Left hindlimb (tissue), 1 donor: ENCODE data around the gene HOXC9.

Experiments
- DNase-seq: peaks from one replicate; pipeline ENCODE4 v3.0.0-alpha.2; 2018

Gene HOXC9

DNA sequence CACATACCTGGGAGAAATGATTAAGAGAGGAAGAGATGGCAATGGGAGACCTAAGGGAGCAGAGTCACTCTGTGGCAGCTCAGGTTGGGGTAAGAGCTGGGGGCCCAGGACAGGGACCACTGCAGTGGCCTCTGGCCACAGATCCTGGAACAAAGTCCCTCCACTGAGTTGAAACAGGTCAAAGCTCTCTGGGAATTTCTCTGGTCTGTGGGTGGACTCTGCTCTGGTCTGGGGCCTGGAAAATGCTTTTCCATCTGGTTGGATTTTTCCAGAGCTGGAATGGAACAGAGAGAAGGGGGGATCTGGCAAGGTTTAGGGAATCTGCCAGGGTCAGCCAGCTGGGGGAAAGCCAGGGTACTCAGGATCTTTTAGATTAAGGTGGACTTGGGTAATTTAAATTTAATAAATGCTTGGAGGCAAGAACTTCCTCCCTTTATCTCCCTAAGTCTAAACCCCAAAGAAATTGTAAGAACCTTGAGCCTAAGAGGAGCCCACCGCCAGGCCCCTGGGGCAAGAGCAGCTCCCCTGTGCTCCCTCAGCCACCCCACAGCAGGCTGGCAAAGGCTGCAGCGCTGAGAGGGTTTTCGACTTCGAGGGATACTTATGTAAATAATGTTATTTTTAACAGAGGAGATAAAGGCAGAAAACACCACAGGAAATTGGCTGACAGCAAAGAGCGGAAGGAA is 11.3 kb upstream of the HOXC9 start:
- peak; percentile 40 for DNase-seq

DNA sequence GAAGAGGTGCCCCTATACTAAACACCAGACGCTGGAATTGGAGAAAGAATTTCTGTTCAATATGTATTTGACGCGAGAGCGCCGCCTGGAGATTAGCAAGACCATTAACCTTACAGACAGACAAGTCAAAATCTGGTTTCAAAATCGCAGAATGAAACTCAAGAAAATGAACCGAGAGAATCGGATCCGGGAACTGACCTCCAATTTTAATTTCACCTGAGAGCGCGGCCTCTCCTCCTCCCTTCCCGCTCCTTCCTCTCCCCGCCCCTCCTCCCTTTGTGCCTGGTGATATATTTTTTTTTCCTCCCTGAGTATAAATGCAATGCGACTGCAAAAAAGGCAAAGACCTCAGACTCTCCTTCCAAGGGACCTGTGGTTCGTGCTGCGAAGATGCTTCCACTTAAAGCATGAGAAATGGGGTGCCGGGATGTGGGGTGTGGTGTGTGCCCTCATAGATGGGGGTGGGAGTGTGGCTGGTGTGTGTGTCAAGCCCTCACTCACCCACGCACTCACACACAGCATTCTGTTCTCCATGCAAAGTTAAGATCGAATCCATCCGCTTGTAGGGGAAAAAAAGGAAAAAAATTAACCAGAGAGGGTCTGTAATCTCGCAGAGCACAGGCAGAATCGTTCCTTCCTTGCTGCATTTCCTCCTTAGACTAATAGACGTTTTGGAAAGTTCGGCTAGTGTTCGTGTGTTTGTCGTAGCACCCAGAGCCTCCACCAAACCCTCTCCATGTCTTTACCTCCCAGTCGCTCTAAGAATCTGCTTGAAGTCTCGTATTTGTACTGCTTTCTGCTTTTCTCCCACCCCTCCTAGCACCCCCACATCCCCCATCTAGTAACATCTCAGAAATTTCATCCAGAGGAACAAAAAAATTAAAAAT is 10.5 kb upstream of the HOXC9 start:
- peak; percentile 70 for DNase-seq

DNA sequence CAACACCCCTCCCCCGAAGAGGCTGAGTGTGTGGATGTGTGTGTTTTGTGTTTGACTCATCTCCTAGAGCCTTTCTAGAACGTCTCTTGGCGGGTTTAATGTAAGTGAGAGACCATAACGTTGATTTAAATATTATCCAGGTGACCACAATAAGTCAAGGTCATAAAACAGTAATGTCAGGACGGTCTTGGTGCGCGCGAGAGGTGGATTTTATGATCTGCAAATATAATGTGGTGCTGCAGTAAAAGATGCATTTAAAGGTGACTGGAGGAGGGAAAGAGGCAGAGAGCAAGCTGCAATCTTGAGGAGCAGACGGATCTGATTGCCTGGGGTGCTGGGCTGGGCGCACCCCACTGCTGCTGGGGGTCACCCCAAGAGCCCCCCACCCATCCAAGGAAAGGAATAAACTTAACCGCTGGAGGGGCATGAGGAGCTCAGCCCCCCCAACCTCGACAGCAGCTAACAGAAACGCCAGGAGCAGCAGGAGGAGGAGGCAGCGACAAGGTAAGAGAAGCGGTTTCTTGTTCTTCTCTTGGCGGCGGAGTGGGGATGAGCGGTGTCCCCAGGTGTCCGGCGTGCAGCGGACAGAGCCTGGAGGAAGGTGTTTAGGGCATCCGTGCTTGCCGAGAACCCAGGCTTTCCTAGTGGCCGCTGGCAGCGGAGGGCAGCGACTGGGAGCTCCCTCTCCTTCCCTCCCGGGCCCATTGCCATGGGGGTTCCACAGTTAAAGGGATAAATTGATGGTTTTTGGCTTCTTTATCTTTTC is 9.5 kb upstream of the HOXC9 start:
- no peak for DNase-seq

DNA sequence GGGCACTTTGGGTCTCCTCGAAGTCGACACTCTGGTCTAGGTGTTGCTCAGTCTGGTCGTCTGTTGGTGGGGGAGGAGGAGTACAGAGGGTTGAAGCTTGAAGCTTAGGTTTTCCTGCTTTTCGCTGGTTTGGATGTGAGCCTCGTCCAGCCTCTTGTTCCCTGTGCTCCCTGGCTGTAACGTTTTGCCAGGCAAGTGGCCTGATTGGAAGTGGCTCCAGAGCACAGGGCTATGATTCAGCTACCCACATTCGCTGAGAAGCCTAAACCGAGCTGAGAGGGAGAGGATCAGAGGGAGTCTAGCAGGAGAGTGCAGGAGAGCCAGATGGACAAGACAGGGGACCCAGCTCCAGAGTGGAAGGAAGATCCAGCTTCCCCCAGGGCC is 8.9 kb upstream of the HOXC9 start:
- no peak for DNase-seq

DNA sequence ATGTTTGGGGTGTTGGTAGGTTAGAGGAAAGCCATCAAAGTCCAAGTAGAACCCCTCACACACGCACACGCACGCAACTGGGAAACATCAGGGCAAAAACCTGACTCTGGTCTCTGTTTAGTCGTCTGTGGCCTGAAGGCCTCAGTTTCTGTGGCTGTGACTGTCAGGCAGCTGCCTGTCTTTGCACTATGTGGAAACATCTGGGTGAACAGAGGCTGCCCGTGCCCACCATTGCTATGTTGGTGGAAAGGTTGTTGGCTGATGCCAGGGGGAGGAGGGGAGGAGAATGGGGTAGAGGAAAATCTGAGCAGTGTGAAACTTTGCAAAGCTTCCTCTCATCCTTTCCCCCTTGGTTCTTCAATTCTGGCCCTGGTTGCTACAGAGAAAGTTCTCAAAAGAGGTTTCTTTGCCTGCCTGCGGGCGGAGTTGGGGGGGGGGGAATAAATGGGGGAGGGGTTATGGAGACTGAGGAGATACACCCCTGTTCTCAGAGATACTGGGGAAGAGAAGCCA is 7.5 kb upstream of the HOXC9 start:
- no peak for DNase-seq

DNA sequence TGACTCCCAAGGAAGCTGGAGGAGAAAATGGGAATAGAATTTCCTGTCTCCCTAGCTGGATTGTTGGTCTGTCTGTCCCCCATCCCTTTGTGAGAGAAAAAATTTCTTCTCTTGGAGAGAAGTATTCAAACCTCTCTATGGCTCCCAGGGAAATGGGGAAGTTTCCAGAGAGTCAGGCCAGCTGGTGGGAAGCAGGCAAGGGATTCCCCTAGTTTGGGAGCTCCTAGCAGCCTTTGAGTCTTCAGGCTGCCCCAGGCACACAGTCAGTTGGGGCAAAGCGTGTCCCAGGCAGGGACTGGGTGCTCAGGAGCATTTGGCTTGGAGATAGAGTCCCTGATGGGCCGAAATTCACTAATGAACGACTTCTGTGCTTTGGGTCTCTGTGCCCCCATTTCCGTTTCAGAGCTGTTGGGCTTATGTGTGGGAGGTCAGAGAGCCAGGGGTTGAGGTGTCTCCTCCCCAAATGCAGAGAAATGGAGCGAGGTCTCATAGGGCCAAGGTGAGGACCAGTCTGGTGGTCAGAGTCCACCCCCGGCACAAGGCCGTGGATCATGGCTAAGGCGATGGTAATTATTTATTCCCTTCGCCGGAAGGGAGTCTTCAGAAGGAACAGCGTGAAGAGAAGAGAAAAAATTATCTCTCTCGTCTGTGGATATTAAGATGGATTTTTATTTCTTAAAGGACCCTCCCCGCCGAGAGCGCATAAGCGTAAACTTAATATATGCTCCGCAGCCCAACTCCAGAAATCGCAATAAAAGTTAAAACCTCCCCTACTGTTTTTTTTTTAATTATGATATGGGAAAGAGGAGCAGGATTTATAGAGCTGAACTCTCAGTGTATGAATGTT is 6.6 kb upstream of the HOXC9 start:
- DNase-seq = no peak

DNA sequence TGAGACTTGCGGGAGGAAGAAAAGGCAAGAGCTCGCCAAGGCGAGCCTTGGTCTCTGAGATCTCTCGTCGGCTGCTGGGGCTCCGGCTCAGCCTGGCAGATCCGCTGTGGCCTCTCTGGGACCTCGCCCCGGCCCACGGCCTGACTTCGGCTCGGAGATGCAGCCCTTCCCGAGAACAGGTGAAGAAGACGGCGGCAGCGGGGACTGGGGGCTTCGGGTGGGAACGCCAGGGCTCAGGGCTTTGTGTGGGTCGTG is 6.0 kb upstream of the HOXC9 start:
- DNase-seq = no peak

DNA sequence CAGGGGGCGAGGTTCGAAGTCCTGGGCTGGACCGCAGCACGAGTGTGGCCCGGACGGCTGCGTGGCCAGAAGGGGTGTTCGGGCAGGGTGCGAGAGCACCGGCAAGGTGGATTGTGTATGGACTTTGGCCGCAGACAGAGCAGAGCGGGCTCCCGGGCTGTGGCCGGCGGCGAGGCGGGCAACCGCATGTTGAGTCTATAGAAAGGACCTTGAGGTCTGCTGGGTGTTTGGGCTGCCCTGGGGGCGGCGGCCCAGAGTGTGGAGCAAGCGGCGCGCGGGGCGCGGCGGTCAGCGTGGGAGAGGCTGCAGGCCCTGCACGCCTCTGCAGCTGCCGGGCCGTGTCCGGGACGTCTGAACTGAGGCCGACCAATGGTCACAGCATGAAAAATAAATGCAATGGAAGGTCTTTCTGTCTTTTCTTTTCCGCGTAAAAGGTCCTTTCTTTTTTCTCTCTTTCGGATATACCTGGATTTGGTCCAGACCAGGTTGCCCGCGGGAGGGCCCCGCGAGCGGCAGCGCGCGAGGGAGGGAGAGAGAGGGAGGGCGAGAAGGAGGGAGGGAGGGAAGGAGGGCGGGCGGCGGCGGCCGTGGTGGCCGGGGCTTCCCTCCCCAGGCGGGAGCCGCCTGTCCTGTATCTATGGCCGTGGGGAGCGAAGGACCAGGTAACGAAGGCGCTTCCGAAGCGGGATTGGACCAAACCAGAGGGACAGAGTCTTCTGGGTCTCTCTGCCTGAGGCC is 5.5 kb upstream of the HOXC9 start:
- DNase-seq = no peak

DNA sequence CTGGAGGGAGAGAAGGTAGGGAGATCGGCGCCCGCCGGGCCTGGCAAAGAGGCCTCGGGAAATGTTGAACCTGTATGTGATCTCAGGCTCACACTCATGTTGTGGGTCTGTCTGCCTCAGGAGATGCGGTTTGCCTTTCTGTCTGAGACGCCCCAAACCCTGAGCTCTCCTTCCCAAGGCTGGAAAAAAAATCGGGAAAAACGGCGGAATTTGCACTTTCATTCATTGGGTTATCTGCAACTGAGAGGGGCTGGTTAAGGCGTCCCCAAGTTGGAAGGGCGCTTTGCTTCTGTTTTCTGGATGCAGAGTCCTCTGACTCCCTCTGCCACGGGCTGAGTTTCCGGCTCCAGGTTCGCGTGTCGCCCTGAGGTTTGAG is 5.0 kb upstream of the HOXC9 start:
- no peak for DNase-seq

DNA sequence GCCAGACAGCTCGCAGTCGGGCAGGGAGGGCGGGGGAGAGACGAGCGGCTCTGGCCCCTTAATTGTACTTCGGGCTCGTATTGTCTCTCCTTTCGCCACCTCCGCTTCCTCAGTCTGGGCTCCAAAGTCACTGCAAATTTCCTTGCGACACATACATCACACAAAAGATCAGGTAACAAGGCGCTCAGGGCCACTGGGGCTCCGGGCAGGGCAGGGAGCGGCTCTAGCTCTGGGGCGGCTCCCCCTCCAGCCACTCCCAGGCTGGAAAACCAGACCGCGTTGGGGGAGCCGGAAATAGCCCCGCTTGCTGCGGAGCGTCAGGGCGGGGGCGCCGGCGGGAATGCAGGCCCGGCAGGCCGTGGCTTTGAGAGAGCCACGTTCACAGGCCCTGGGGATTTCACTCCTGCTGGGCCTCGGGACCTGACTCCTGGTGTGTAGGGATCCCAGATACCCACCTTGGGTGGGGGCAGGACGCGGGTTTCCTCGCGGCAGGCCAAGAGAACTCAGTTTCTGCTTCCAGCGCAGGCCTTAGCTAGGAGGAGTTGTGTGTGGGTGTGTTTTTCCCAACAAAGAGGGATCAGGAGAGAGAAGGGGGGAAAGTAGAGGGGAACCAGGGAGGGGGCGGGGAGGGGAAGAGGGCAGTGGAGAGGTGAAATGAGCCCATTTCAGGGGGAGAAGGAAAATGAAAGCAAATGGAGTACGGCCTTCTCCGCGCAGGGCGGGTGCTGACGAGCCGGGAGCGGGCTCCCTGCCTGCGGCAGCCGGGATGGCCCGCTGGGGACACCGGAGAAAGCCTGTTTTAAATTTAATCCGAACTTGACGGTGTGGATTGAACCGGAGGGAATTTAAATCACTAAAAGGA is 4.4 kb upstream of the HOXC9 start:
- peak; percentile 86 for DNase-seq

DNA sequence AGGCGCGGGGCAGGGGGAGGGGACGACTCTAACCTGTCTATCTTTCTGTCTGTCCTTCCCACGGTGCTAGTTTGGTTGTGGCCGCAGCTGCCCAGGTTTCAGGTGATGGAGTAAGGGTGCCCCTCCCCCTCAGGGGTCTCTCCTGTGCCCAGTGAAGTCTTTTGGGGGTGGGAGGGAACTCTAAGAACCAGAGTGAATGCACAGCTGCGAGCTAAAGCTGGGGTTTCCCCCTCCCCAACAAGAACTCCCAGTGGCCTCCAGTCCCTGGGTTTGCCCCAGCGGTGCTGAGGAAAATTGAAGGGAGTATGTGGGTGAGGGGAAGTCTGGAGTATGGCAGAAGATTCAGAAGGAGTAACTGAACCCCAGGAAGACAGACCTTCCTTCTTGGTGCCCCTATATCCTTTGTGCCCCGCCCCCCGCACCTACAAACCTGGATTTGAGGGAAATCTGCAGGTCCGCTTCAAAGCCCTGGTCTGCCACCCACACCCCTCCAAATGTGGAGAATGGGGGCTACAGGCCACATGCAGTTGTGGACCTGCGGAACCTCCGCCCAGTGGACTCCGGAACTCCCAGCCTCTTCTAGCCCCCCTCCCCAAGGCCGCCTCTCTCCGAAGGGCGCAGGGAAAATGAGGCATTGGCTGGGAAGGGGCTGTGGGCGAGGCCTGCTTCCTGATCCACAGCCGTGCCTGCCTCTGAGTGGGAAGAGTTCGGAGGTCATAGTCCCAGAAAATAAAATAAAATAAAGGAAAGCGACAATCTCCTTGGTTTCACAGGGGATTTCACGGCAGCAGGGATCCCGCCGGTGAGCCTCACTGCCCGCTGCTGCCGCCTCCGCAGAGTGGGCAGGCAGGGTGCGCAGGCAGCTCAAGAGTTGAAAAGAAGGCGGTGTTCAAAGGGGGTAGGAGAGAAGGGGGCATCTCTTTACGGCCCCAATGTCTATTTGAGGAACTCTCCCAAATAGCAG is 3.4 kb upstream of the HOXC9 start:
- DNase-seq = no peak

DNA sequence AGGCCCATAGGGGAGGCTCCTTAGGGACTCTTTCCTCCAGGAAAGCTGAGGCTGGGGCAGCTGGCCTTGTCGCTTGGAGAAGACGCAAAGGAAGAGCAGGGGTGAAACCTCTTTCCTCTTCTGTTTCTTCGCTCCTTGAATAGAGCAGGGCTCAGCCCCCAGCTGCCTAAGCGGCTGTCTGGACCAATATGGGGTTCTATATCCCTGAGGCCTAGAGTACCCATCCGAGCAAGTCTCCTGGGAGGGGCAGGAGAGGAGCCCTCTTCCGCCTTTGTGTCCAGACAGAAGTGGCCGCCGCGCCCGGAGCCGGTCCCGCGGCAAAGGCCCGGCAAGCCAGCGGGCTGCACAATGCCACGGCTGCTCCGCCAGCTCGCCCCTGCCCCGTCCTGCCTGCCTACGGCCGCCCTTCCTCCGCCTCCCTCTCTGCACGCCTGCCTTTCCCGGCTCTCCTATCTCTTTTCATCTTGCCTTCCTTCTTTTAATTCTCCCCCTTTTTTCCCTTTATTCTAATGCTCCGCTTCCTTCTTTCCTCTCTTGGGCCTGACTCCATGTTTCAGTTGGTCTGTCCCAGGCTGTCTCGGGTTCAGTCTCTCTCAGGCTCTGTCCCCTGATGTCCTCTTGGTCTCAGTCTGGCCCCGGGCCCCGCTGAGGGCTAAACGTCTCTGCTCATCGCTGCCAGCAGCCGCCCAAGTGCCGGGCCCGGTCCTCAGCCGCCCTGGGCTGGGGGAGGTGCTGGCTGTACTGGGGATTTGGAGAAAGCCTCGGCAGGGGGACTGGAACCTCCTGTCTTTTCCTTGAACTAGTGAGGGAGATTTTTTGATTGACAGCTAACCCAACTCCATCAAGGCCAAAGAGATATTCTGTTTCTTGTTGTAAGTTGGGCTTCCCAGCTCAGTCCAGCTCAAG is 2.5 kb upstream of the HOXC9 start:
- no peak for DNase-seq

DNA sequence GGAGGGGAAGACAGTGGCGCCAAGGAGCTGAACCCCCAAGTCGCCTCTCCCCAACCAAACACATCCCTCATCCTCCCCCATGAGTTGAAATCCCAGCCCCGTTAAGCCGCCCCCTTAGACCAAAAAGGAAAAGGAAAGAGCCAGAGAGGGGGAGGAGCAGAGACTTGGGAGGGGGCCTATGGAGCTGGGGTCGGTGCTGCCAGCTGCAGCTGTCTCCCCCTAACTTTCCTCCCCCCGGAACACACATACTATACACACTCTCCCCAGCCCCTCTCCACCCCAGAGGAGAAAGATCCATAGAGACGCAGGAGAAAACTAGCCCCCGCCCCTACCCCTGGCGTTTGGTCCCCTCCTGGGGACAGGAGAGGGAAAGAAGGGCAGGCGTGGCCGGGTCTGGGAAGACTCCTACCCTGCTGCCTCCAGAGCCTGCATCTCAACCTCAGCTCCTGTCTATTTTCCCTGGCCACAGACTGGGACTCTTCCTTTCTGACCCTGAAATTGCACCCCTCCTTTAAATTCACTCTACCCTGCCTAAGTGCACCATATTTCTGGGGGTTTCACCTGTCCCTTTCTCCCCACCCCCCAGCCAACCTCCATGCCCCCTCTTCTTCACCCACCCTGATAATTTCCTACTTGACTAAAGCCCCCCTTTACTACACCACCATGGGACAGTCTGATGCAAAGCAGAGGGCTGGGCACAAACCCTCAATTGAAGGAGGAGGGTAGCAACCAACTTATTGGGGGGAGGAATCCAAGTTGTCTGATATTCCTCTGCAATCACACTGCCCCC is 1.7 kb upstream of the HOXC9 start:
- DNase-seq = no peak

DNA sequence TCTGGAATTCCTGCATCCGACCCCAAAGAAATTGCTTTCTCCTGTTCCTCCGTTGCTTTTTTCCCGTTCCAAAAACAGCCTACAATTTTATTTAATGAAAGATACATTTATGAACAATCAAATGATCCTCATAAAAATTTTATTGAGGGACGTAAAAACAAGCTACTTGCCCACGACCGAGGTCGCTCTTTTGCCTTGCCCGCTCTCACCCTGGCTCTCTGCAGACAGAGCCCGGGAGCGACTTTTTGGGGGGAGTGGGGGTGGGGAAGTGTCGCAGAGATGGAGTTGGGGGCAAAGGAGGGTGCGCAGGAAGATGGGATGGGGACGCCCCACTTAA is 1.1 kb upstream of the HOXC9 start:
- no peak for DNase-seq

DNA sequence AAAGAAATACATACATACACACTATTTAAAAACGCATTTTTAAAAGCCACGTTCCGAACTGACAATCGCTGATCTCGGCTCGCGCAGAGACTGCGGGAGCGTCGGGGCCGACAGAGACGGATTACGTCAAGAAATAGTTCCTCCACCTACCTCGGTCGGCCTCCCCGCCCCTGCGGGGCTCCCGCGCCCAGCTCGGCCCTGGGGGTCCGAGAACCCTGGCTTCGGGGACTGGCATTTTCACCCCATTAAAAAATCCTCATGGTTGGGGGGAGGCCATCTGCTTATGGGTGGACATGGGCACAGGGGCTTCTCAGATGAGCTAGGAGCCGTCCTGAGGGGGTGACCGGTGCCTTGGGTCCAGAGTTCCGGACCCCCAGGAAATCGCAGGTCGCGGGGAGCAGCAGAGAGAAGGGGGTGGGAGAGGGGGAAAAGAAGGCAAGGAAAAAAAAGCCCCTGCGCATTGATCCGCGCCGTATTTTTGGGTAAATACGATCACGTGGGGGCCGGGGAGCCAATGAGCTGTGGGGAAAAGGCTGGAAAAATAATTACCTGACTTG is 324 bp upstream of the HOXC9 start:
- peak; percentile 84 for DNase-seq

DNA sequence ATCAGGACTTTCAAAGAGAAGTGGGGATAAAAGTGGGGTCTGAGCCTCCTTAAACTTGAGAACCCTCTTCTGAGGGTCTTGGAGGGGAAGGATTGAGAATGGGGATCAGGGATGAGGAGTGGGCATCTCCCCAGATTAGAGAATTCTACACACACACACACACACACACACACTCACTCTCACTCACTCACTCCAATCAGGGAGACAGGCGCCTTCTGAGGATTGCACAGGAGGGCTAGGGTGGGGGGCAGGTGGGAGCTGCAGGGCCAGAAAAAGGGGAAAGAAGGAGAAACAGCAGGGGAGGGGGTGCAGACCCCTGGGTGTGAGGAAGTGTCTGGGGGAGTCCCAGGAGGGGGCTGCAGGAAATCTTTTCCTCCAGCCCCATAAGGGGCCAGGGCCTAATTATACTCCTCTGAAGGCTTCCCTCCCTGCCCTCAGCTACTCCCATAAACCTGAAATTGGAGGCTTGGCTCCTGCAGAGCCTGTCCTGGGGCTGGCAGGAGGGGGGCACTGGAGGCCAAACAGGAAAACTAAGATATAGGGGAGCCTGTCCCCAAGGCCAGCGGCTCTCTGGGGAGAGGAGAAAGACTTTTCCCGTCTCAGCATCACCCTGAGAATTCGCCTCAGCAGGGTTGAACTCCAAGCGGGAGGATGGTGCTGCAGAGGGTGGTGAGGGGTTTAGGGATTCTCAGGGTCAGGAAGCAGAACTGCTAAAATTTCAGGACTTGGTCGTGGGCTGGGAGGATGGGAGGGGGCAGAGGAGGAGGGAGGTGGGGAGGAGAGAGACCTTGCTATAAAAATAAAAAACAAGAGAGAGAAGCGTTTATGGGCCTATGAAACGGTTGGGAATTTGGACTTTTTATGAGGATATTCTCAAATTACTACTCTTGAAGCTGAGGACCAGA is 1.6 kb downstream of the HOXC9 start:
- no peak for DNase-seq
